Peyer's patch (tissue), 4 donors: Measurements from ENCODE around the gene BTN2A1.

ENCODE experiments used
- POLR2A ChIP-seq, 2 donors: fragments of 450-650 bp; IDR thresholded peaks; one replicate each; pipeline ENCODE4 v1.5.1; 2017; ENCODE audit warnings: antibody characterized with exemption in 2 of 2, mild to moderate bottlenecking in 2 of 2, moderate library complexity in 2 of 2
- TF ChIP-seq, protein P1 (sequence below), 6 experiments: fragments of 450-650 bp in 4 of 6; fragments of 200-600 bp in 2 of 6; sonication (generic) in 1 of 6; IDR thresholded peaks; one replicate each; pipeline ENCODE4 v1.5.1; 2017 to 2019; ENCODE audit warnings: antibody characterized with exemption in 6 of 6, mild to moderate bottlenecking in 3 of 6, moderate library complexity in 1 of 6

DNA sequence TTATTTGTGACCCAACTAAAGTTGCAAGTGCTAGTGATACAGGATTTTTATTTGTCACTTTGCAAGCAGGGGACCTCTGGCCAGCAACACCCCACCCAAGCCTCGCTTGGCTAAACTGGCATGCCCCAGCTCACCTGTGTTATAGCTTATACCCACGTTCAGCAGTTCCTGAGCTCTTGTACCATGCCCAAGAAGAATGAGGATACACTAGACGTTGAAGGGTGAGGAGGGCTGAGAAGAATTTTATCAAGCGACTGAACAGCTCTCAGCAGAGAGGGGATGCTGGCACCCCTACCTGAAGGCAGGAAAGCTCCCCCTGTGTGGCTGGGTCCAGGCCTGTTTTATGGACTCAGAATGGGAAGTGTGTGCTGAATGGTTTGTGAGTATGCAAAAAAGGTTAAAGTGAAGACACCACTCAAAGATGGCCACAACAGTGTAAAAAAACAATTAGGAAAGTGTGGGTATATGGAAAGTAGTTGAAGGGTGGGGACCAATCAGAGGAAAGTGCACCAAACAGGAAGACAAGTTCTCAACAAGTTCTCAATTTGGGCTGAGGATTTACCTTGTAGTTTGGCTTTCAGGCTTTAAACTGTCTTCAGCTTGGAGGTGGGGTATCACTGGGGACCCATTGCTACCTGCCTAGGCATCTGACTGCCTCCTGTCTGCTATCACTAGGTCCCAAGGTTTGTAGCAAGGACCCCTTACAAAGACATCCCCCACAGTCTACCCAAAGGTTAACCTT is 15.0 kb downstream of the BTN2A1 start:
- TF ChIP-seq POLR2A (IDR thresholded peaks at IDR 0.05), result no peak
- TF ChIP-seq, protein P1, sequence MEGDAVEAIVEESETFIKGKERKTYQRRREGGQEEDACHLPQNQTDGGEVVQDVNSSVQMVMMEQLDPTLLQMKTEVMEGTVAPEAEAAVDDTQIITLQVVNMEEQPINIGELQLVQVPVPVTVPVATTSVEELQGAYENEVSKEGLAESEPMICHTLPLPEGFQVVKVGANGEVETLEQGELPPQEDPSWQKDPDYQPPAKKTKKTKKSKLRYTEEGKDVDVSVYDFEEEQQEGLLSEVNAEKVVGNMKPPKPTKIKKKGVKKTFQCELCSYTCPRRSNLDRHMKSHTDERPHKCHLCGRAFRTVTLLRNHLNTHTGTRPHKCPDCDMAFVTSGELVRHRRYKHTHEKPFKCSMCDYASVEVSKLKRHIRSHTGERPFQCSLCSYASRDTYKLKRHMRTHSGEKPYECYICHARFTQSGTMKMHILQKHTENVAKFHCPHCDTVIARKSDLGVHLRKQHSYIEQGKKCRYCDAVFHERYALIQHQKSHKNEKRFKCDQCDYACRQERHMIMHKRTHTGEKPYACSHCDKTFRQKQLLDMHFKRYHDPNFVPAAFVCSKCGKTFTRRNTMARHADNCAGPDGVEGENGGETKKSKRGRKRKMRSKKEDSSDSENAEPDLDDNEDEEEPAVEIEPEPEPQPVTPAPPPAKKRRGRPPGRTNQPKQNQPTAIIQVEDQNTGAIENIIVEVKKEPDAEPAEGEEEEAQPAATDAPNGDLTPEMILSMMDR (IDR thresholded peaks at IDR 0.05), result no peak
